HCT116 (cell line): Measurements from ENCODE around the gene ZXDC. TPM values are rescaled to one million over a fixed set of nuclear protein-coding genes. Genes with fewer than 3 reads are reported as not detected.

ENCODE experiments used
- ATAC-seq: fragments of 200-7000 bp; cut with Tn5 transposase; 2 replicates; pipeline ENCODE4 v1.9.1; 2020; ENCODE audit warnings: mild to moderate bottlenecking, moderate library complexity
- BruUV-seq: library from RNA; stranded (reverse); fragments of 400-500 nt; replicated peaks from 2 replicates; lab custom pipeline; 2021; lab: Mats Ljungman, UMichigan
- CTCF ChIA-PET: fragments of 300-600 bp; sonication (Branson Sonifier 250); formaldehyde crosslinking; loops from one replicate; lab custom pipeline; 2021; ENCODE audit warnings: antibody characterized with exemption; lab: Charles Lee
- POLR2A ChIA-PET: fragments of 300-600, 350-600 bp; sonication (Branson Sonifier 250); formaldehyde crosslinking; loops from one replicate; lab custom pipeline; 2021; ENCODE audit warnings: antibody characterized with exemption; lab: Charles Lee
- RAD21 ChIA-PET, 2 experiments: fragments of 300-600 bp; sonication (Branson Sonifier 250); formaldehyde crosslinking; loops; one replicate each; lab custom pipeline; 2023; ENCODE audit warnings: low total read pairs in 2 of 2; ENCODE audit not compliant: uncharacterized antibody in 2 of 2, unreplicated experiment in 2 of 2, low non-redundant PET in 1 of 2; lab: Charles Lee
- DNase-seq: peaks from one replicate; pipeline ENCODE4 v3.0.0-alpha.2; 2010; ENCODE audit warnings: low read depth, low spot score
- H2AFZ ChIP-seq: fragments of 200-600 bp; shearing (Covaris generic), sonication (generic); 2 replicates; pipeline ENCODE4 v1.6.1; 2017; ENCODE audit warnings: low read depth, mixed run types, mixed read lengths, antibody characterized with exemption, low read length; ENCODE audit not compliant: poor library complexity, severe bottlenecking
- H3K27ac ChIP-seq: 2 replicates; pipeline ENCODE4 v1.5.1; 2012; ENCODE audit warnings: low read depth, low read length
- H3K27me3 ChIP-seq: fragments of 200-600 bp; sonication (generic); 2 replicates; pipeline ENCODE4 v1.6.1; 2016; ENCODE audit warnings: mixed run types, low read length, mixed read lengths; ENCODE audit not compliant: insufficient read depth
- H3K36me3 ChIP-seq, 2 experiments: fragments of 200-500 bp in 1 of 2; fragments of 200-600 bp in 1 of 2; sonication (Bioruptor generic) in 1 of 2; sonication (generic) in 1 of 2; 2 replicates each; pipeline versions ENCODE4 v1.5.1 to v1.6.1; 2014 to 2016; ENCODE audit warnings: low read length in 2 of 2, inconsistent platforms in 1 of 2, mixed read lengths in 1 of 2, mixed run types in 1 of 2; ENCODE audit not compliant: insufficient read depth in 2 of 2, control insufficient read depth in 1 of 2
- H3K4me1 ChIP-seq, 2 experiments: fragments of 200-600 bp in 1 of 2; sonication (generic) in 1 of 2; 2 replicates each; pipeline versions ENCODE4 v1.5.1 to v1.6.1; 2012 to 2017; ENCODE audit warnings: low read length in 2 of 2, inconsistent platforms in 1 of 2, mild to moderate bottlenecking in 1 of 2, mixed read lengths in 1 of 2, mixed run types in 1 of 2, moderate library complexity in 1 of 2; ENCODE audit not compliant: insufficient read depth in 2 of 2, control insufficient read depth in 1 of 2
- H3K4me2 ChIP-seq: fragments of 200-600 bp; sonication (generic); 2 replicates; pipeline ENCODE4 v1.6.1; 2017; ENCODE audit warnings: mixed run types, low read length, mixed read lengths
- H3K4me3 ChIP-seq, 2 experiments: fragments of 200-600 bp in 1 of 2; sonication (generic) in 1 of 2; replicated peaks in 1 of 2; 2 replicates each; pipeline ENCODE4 v1.5.1; 2011 to 2016; ENCODE audit warnings: low read length in 2 of 2, control low read depth in 1 of 2, low read depth in 1 of 2, mild to moderate bottlenecking in 1 of 2, mixed read lengths in 1 of 2, mixed run types in 1 of 2
- H3K79me2 ChIP-seq: fragments of 200-600 bp; sonication (generic); 2 replicates; pipeline ENCODE4 v1.6.1; 2017; ENCODE audit warnings: mild to moderate bottlenecking, mixed run types, low read length, moderate library complexity, mixed read lengths; ENCODE audit not compliant: insufficient read depth
- H3K9ac ChIP-seq: fragments of 200-600 bp; sonication (generic); 2 replicates; pipeline ENCODE4 v1.6.1; 2016; ENCODE audit warnings: low read length, mixed read lengths
- H3K9me2 ChIP-seq: fragments of 200-600 bp; sonication (generic), shearing (Covaris generic); 2 replicates; pipeline ENCODE4 v1.6.1; 2017; ENCODE audit warnings: mixed run types, mild to moderate bottlenecking, moderate library complexity; ENCODE audit not compliant: insufficient read depth
- H3K9me3 ChIP-seq, 2 experiments: fragments of 200-500 bp in 1 of 2; fragments of 200-600 bp in 1 of 2; sonication (Bioruptor generic) in 1 of 2; sonication (generic) in 1 of 2; 2 replicates each; pipeline ENCODE4 v1.6.1; 2014 to 2017; ENCODE audit warnings: low read length in 2 of 2, mixed read lengths in 2 of 2, inconsistent platforms in 1 of 2, low read depth in 1 of 2, mild to moderate bottlenecking in 1 of 2, mixed run types in 1 of 2, moderate library complexity in 1 of 2; ENCODE audit not compliant: control insufficient read depth in 1 of 2, insufficient read depth in 1 of 2
- H4K20me1 ChIP-seq: fragments of 200-600 bp; sonication (generic), shearing (Covaris generic); 2 replicates; pipeline ENCODE4 v1.6.1; 2017; ENCODE audit warnings: mixed run types, mild to moderate bottlenecking, moderate library complexity; ENCODE audit not compliant: insufficient read depth
- CBX3 ChIP-seq: IDR thresholded peaks from 2 replicates; pipeline ENCODE4 v1.6.1; 2012; ENCODE audit warnings: low read depth
- EZH2phosphoT487 ChIP-seq: fragments of 200-600 bp; IDR thresholded peaks from 2 replicates; pipeline ENCODE4 v1.6.1; 2018; ENCODE audit warnings: antibody characterized with exemption, borderline replicate concordance
- FOSL1 ChIP-seq: IDR thresholded peaks from 2 replicates; pipeline ENCODE4 v1.6.1; 2012; ENCODE audit warnings: low read depth
- POLR2A ChIP-seq: IDR thresholded peaks from 2 replicates; pipeline ENCODE4 v1.7.0; 2011; ENCODE audit warnings: borderline replicate concordance; ENCODE audit not compliant: insufficient read depth, insufficient read length; ENCODE audit errors: extremely low read depth
- POLR2AphosphoS5 ChIP-seq: IDR thresholded peaks from 2 replicates; pipeline ENCODE4 v1.6.1; 2011; ENCODE audit warnings: mild to moderate bottlenecking, low read depth, low read length, moderate library complexity
- SIN3A ChIP-seq: IDR thresholded peaks from 2 replicates; pipeline ENCODE4 v1.6.1; 2012; ENCODE audit warnings: low read depth
- TCF7L2 ChIP-seq: IDR thresholded peaks from 2 replicates; pipeline ENCODE4 v1.7.0; 2011; ENCODE audit warnings: borderline replicate concordance, inconsistent platforms; ENCODE audit not compliant: insufficient read depth, insufficient read length; ENCODE audit errors: extremely low read depth
- YY1 ChIP-seq: IDR thresholded peaks from 2 replicates; pipeline ENCODE4 v1.6.1; 2011; ENCODE audit warnings: low read length, low read depth, moderate library complexity, mild to moderate bottlenecking; ENCODE audit not compliant: insufficient replicate concordance; ENCODE audit errors: extremely low read depth
- ZNF274 ChIP-seq: fragments of 200-500 bp; sonication (Bioruptor generic); IDR thresholded peaks from 2 replicates; pipeline ENCODE4 v1.6.1; 2014; ENCODE audit warnings: mild to moderate bottlenecking, low read depth, low read length, inconsistent platforms
- intact Hi-C: fragments of 100-400 bp; cut with micrococcal nuclease; formaldehyde crosslinking; loops from 2 replicates; pipeline ENCODE4 v1.10.0; 2022
- total RNA-seq: library from RNA; stranded (reverse); gene quantifications from one replicate; pipeline ENCODE4 v1.2.1, GENCODE V29; 2021; ENCODE audit not compliant: unreplicated experiment
- TF ChIP-seq, protein P1 (sequence below), 3 experiments: fragments of 200-600 bp in 1 of 3; sonication (generic) in 1 of 3; IDR thresholded peaks in 2 of 3; conservative IDR thresholded peaks in 1 of 3; 2 replicates each; pipeline ENCODE4 v1.5.1; 2012 to 2017; ENCODE audit warnings: low read depth in 2 of 3, low read length in 2 of 3, antibody characterized with exemption in 1 of 3, borderline replicate concordance in 1 of 3, control low read depth in 1 of 3, mild to moderate bottlenecking in 1 of 3, mixed read lengths in 1 of 3, mixed run types in 1 of 3, moderate library complexity in 1 of 3; ENCODE audit not compliant: insufficient read depth in 1 of 3

Gene ZXDC
- total RNA-seq, 1 experiment from 2014 or later = 29.9 TPM

GRCh38 chr3:126517986-126518778 lies 42.5 kb upstream of the ZXDC start:
- intact Hi-C loops = no loop called here
- ChIA-PET RAD21 (no interaction called here), CTCF (no interaction called here), POLR2A (no interaction called here)
- Histone ChIP-seq H3K9ac (no peak overlapping the region), H3K9me3 (no peaks in the 10 kb centered on the region), H3K9me2 (no peaks in the 10 kb centered on the region), H3K4me1 (no peaks in the 10 kb centered on the region; a peak in 1 of 4 replicates), H3K36me3 (no peaks in the 10 kb centered on the region), H4K20me1 (no peaks in the 10 kb centered on the region), H3K4me2 (no peak overlapping the region), H2AFZ (no peak overlapping the region), H3K27ac (no peak overlapping the region), H3K27me3 (no peaks in the 10 kb centered on the region), H3K79me2 (no peaks in the 10 kb centered on the region), H3K4me3 (no peak overlapping the region)
- ATAC-seq (no peak), DNase-seq (no peak)
- no TSS peak for BruUV-seq
- TF ChIP-seq POLR2A (no peak), FOSL1 (no peak), CBX3 (no peak), YY1 (no peak), EZH2phosphoT487 (no peak), TCF7L2 (no peak)

DNA sequence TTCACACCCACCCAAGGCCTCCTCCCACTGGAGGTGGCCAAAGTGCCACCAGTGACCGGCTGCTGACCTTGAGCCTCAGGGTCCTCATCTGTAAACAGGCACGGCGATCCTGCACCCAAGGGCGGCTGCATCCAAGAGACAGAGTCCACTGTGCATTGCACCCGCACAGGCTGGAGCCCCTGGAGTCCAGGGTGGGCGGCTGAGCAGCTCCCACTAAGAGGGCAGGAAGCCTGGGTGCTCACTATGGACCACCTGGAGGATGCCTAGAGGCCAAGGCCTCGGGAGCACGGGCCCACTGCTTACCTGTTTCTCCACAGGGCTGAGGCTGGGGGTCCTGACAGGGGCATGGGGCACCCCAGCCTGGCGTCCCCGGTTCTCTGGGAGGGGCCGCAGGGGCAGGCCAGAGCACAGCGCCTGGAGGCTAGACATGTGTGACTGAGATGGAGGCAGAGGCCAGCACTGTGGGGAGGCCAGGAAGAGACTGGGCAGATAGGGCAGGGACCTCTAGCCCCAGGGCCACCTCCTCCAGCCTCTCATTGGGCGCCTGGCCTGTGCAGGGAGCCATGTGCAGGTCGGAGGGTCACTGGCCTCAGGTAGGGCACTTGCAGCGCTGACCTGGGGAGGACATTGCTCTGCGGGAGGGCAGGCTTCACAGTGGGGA lies 41.7 kb upstream of the ZXDC start, which contains the start of gene UROC1:
TSS of gene UROC1 (minus strand) at position 483 of the 661 bp plus-strand sequence. CDS start at position 429, 54 bp downstream.
- Histone ChIP-seq H3K9ac (no peak within 1 kb of the TSS), H4K20me1 (no peaks in the 10 kb centered on the region), H3K27me3 (no peaks in the 10 kb centered on the region), H3K27ac (no peak within 1 kb of the TSS), H3K79me2 (no peaks in the 10 kb centered on the region), H3K9me3 (no peaks in the 10 kb centered on the region)
- POLR2A ChIA-PET = no interaction called here
- no TSS peak for BruUV-seq
- TF ChIP-seq ZNF274 (no peak), SIN3A (no peak), POLR2AphosphoS5 (no peak), CBX3 (no peak)
- TF ChIP-seq, protein P1, sequence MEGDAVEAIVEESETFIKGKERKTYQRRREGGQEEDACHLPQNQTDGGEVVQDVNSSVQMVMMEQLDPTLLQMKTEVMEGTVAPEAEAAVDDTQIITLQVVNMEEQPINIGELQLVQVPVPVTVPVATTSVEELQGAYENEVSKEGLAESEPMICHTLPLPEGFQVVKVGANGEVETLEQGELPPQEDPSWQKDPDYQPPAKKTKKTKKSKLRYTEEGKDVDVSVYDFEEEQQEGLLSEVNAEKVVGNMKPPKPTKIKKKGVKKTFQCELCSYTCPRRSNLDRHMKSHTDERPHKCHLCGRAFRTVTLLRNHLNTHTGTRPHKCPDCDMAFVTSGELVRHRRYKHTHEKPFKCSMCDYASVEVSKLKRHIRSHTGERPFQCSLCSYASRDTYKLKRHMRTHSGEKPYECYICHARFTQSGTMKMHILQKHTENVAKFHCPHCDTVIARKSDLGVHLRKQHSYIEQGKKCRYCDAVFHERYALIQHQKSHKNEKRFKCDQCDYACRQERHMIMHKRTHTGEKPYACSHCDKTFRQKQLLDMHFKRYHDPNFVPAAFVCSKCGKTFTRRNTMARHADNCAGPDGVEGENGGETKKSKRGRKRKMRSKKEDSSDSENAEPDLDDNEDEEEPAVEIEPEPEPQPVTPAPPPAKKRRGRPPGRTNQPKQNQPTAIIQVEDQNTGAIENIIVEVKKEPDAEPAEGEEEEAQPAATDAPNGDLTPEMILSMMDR (IDR thresholded peaks at IDR 0.05 in 2 of 3, conservative IDR thresholded peaks at IDR 0.05 in 1 of 3; ENCODE audit: borderline replicate concordance in 1 of 3, insufficient read depth in 1 of 3, low read depth in 2 of 3, low read length in 2 of 3) = no peak
- TF ChIP-seq, all 23 proteins: peak for 0
- intact Hi-C loops = no loop called here
- Histone ChIP-seq H3K36me3 (no peaks in the 10 kb centered on the region), H3K9me2 (no peaks in the 10 kb centered on the region), H3K4me2 (no peak within 1 kb of the TSS), H2AFZ (no peak within 1 kb of the TSS), H3K4me3 (no peak within 1 kb of the TSS), H3K4me1 (no peaks in the 10 kb centered on the region; a peak in 1 of 4 replicates)
- DNase-seq (no peak), ATAC-seq (no peak)
- RAD21 ChIA-PET = no interaction called here
- CTCF ChIA-PET = no interaction called here
